CD4-positive, alpha-beta T cell treated with Interleukin-1 beta for 1 hour (primary cell): ENCODE results near the gene SERBP1.
"Not testable (repeated sequence)": the region's sequence is repeated elsewhere in the genome, so short reads cannot be mapped to it uniquely, and the experiment has no call there.

Experiments used
- DNase-seq, 2 donors: peaks; one replicate each; pipeline ENCODE4 v3.0.0-alpha.2; 2020 to 2022

Gene SERBP1

DNA sequence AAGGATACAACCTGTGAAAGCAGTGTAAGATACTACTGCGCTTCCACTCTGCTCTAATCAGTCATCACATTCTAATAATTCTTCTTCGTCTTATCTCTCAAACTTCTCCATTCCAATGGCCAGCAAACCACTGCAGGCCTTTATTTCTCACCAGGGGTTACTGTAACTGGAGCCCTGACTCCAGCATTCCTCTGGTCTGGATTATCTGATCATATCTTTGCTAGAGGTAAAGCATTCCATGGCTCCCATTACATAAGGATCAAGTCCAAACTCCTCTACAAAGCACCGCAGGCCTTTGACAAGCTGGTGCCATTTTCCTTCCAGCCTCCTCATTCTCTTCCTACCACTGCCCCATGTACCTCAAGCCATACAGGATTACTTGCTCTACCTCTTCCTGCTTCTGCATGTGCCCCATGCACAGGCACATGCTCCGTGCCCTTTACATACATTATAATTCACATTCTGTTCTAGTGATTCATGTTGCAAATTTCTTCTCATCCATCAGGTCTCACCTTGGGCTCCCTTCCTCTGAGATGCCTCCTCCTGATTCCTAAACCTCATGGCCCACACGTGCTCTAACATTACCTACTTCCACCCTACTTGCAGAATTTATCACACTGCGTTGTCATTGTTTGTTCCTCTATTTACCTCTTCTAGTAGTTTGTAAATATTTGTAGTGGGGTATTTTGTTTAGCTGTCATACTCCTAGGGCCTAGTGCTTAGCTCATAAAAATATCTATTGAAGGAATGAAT lies 9.3 kb upstream of the SERBP1 start:
- DNase-seq: no peak

DNA sequence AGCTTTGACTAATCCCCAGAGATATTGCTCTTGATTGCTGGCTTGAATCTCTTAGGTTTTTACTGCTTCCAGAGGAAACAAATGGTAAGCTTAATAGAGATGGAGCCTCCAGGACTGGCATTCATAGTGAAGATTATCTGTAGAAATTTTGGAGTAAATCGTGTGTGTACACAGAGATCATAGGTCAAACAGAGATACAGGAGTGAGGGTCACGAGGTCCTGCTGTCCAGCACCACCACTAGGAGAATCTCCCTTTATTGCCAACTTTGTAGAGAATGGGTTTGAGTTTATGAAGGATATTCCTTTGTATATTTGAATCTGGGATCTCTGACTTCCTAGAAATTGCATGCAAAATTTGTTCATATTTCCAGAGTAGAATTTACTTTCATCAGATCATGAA lies 7.8 kb upstream of the SERBP1 start:
- DNase-seq: no peak

DNA sequence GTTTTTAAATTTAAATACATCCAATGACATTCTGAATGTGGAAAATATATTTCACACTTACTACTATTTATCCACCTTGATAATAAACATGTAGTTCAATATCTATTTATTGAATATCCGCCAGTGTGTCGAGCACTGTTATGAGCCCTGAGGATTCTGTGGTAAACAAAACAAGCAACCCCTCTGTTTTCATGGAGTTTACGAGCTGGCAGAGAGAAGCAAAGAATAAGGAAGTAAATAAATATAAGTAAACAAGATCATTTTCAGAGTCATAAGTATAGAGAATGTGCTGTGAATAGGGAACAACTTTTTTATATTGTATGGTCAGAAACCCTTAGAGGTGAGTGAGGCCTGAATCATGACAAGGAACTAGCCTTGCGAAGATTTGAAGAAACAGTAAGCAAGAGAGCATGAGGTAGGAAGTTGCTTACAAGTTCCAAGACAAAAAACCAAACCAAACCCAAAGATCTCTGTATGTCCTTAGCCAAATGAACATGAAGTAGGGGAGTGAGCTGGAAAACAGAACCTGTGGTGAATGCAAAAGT lies 6.4 kb upstream of the SERBP1 start:
- no peak for DNase-seq

DNA sequence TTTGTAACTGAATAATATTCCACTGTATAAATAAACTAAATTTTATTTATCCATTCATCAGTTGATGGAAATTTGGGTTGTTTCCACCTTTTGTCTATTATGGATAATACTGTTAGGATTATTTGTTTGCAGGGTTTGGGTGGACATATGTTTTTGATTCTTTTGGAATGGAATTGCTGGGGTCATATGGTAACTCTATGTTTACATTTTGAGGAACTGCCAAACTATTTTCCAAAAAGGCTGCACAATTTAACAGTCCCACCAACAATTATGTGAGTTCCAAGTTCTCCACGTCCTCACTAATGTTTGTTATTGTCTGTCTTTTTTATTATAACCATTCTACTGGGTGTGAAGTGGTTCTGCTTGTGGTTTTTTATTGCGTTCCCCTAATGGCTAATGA lies 4.3 kb upstream of the SERBP1 start:
- DNase-seq: no peak

DNA sequence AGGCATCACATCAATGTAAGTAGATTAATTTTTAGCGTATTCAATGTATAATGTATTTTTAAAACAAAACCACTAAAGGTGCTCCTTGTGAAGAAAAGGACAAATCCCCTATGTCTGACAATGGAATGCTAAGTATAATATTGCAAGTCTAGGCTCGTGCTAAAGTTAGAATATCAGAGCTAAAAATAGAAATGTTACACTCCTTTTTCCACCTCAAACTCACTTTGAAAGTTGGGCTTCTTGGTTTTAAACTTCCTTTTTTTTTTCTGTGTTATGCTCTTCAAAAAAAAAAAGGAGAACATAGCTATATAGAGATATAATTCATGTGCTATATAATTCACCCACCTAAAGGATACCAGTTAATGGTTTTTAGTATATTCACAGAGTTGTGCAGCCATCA lies 3.6 kb upstream of the SERBP1 start:
- no peak for DNase-seq

DNA sequence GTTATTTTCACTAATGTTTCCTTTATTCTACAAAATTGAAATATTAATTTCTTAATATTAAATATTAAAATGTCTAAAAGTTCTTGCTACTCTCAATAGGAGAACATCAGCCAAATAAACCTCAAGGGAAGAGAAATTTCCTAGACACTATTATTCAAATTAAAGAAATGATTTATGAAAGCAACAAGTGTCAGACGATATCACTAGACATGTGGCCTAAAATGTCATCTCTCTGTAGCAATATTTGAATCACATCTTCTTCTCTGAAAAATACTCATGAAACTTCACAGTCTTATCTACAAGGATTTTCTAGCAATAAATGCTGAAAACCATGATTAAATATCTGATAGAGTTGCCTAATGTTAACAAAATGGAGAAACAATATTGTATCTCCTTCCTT lies 2.5 kb upstream of the SERBP1 start:
- DNase-seq: no peak

DNA sequence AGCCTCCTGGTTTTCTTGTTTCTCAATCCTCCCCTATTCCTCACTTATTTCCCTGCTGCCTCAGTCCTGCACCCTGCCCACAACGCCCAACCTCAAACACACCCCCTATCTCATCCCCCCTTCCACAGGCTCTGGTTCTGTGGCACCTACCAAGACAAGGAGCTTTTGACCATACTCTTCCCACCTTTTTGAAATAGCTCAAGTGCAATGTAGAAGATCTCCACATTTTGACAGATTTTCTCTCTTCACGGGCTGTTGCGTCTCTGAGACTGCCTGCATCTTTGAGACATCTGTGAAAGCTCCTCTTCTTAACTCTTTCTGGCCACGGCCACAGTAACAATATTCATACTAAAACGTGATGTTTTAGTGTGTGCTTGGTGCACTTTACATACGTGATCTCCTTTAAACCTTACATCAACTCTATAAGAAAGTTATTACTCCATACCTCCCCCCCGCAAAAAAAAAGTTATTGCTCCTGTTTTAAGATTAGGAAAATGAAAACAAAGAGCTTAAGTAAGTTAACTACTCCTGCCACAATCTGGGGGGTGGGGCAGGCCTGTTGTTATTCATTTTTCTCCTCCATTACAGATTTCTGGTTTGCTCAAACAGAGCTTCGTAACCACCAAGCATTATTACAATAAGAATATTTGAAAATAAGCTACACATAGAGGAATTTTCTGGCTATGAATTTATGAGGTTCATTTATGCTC lies 1.8 kb upstream of the SERBP1 start:
- no peak for DNase-seq

DNA sequence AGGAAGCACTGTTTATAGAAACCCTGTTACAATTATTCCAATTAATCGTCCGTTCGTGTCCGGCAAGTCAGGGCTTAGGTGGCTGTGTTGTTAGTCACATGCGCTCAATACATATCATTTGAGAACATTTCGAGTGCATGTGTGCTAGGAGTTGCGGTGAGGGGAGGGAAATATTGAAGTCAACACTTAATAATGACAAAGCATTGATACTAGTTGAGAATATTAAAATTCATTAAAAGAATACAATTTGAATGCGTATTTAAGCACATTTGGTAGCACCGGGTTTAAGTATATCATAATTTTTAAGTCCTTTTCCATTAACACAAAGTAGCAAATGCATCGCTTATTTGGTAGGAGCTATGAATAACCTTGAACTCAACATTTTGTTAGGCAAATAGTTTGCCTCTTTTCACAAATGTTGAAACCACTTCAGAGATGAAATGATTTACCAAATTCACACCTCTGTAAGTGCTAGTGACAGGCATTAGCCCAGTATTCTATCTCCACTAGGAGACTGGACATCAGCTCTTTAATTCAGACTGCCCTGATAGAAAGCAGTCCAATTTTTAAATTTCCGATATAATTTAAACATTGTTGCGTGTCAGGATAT lies 1.1 kb upstream of the SERBP1 start:
- no peak for DNase-seq

DNA sequence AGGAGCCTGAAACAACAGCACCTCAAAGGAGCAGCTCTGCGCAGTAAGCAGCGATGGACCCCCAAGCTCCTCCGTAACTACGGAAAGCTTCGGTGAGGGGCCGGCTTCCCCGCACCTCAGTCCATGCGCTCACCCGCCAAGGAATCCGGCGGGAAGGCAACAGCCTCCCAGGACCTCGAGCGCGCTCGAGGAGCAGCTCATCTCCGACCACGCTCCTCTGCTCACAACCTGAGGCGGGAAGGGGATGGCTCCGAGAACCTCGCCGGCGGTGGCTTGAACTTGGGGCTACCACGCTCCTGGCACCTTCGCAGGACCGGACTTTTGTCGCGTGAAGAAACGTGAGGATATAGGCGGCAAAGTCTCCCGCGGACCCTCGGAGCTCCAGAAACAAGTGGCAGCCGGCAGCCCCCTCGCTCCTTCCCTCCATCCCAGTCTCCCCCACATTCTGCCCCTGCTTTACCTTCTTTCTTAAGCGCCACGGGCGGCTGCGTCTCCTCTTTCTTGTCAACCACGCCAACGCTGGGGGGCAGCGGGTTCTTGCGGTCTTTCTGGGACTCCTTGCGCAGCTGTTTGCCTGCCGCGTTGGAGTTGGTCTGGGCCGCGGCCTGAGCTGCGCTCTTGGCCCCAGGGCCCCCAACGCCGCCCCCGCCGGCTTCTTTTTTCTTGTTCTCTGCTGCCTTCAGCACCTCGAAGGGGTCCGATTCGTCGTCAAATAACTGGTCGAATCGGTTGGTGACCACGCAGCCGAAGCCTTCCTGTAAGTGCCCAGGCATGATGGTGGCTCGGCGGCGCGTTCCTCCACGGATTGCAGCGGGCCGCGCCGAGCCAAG lies 459 bp downstream of the SERBP1 start:
- peak in 1 of 2 donors; percentile 22 for DNase-seq

DNA sequence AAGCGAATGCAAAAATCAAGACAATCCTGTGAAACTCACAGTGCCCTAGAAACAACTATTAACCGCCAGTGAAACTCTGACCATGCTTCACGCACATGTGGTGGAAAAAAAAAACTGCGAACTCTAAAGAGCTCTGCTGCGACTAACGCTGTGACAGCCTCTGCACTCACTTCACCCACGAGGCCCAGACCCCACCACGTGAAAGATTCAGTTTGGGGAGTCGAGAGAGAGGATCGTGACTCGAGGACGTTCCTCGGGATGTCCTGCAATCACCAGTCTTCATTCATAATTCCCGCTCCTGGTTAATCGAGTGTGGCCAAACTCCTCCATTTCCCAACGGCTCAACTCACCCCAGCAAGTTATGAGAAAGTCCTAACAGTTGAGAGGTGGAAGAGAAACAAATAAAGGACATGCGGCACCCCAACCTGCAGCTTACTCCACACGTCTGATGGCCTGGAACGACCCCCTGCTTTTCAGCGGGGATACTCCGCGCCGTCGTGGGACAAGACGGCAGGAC lies 1.1 kb downstream of the SERBP1 start:
- DNase-seq: peak; percentile 26 to 36

DNA sequence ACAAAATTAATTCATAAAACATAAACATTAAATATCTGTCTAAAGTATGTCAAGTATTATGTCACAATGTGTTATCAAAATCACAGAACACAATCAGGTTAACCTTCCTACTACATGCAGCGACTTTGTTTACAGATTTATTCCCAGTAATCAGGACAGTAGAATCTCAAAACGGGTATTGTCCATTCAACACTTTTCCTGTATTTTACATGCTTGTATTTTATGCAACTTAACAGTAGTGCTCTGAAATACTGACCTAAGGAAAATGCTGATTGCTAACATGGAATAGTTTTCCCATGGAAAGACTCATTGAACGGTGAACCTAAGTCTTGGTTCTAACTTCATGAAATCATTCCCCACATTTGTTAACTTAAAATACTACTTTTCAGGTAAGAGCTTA lies 2.3 kb downstream of the SERBP1 start:
- DNase-seq: no peak

DNA sequence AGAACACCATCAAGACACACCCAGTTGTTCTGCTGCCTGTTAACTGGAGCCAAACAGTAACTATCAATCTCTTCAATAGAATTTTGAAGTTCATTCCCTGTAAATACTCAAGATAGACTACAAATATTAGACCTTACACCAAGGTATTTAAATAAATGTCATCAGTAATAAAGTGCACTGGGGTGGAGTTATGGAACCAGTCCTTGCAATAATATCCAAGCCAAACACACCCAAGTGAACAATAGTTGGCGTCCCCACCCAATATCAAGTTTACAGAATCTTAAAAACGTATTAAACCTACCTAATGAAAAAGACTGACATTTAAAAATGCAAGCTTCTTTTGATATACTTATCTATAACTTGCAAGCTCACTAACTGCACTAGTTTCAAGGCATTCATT lies 2.7 kb downstream of the SERBP1 start:
- DNase-seq: no peak

DNA sequence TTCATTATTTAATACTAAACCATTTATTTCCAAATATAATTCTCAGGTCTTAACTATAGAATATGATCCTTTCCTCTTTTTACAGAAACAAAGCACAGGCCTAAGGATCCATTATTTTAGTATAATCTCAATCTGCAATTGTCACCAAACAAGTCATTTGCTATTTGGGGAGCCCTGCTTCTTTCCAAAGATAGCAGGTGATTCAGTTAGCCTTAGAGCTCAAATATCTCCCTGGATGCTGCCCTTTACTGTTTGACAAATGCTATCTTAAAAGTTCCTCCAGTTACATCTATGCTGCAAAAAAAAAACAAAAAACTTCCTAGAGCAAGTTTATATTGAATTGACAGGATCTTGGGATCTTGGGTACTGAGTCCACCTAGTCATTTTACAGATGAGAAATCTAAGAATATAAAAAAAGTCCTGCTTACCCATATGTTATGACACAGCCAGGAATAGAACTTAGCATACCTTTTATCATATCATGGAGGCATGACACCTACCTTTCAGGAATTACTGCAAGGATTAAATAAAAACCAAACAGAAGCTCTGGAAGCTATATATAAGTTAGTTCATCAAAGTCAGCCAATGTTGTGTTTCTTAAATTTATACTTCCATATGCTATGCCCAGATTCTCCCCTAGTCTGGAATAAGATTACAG lies 9.2 kb downstream of the SERBP1 start:
- DNase-seq: no peak

DNA sequence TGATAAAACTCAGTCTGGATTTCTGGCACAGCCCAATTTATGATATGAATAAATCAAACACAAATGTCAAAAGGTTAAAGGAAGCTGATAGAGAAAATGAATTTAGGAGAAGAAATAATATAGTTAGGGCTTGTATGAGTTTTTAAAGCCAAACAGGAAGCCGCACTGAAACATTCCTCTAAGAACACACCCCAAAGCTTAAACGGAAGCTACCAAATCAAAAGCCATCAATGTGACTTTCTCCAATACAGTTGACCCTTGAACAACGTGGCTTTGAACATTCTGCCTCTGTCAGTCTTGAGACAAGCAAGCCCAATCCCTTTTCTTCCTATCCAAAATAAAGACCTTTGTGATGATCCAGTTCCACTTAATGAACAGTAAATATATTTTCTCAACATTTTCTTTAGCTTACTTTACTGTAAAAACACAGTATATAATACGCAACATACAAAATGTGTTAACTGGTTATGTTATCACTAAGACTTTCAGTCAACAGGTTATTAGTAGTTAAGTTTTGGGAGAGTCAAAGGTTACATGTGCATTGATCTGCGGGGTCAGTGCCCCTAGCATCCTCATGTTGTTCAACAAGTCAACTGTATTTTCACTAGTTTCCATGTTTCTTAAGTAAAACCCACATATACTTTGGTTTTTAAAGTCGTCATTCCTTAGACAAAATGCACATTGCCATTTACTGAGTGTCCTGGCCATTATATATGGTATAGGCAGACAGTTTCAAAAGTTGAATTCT lies 11.2 kb downstream of the SERBP1 start:
- no peak for DNase-seq

DNA sequence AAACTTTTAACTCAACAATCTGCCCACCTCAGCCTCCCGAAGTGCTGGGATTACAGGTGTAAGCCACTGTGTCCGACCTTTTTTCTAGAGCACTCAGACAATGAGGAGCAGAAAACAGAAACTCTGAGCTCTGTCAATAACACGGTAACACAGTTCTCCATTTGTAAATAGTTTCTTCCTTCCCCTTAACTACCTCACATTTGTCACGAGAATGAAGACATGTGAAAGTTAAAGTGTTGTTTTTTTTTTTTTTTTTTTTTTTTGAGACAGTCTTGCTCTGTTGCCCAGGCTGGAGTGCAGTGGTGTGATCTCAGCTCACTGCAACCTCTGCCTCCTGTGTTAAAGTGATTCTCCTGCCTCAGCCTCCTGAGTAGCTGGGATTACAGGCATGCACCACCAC lies 12.5 kb downstream of the SERBP1 start:
- not testable (repeated sequence) for DNase-seq

DNA sequence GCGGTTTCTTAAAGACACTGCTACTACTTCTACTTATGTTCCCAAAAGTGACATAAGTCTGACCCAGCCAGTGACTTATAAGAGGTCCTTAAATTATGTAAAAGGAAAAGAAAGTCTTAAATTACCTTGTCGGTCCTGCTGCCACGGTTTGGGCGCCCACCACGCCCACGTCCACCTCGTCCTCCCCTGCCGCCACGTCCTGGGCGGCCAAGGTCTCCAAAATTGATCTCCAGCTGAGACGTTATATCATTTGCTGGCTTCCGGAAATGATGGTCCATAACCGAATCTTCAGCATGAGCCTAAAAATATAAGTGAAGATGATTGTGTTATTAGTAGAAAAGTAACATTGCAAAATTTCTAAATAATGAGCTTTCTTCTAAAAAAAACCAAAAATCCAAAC lies 15.2 kb downstream of the SERBP1 start:
- no peak for DNase-seq

DNA sequence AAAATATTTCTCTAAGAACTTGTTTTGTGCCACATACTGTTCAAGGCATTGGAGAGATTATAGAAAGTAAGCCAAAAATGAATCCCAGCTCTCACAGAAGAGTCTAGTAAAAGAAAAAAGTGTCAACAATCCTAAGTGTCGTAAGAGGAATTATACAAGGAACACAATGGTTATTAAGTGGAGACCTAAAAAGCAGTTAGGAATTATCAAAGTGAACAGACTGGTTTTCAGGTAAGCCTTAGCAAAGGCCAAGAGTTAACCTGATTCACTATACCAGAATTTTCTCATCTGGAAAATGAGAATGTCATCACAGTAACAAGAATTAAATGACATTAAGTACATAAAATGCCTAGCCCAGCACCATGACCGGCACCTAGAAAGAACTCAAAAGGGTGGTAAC lies 15.6 kb downstream of the SERBP1 start:
- no peak for DNase-seq

DNA sequence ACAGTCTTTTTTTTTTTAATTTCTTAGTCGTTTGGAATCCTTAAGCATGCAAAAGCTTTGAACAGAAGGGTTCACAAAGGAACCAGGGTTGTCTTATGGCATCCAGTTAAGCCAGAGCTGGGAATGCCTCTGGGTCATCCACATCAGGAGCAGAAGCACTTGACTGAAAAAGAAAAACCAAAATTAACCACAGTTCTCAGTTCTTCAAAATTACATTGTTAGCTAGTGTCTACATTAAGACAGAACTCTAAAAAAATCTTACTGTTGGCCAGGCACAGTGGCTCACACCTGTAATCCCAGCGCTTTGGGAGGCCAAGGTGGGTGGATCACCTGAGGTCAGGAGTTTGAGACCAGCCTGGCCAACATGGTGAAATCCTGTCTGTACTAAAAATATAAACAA lies 17.1 kb downstream of the SERBP1 start:
- DNase-seq: not testable (repeated sequence)

DNA sequence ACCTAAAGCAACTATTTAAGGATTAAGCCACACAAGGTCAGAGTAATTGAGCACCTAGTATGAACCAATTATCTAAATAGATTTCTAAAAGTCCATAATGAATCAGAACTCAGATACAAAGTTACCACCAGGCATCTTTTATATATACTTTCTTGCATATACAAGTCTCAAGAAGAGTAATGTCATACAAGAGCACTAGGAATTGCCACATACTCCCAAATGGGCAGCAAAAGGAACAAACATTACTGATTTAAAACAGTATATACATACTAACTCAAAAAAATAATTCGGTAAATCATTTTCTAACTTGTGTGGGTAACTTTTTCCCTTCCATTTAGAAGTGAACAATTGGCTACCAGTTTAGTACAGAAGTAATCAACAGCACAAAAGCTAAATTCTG lies 22.1 kb downstream of the SERBP1 start:
- DNase-seq: no peak

DNA sequence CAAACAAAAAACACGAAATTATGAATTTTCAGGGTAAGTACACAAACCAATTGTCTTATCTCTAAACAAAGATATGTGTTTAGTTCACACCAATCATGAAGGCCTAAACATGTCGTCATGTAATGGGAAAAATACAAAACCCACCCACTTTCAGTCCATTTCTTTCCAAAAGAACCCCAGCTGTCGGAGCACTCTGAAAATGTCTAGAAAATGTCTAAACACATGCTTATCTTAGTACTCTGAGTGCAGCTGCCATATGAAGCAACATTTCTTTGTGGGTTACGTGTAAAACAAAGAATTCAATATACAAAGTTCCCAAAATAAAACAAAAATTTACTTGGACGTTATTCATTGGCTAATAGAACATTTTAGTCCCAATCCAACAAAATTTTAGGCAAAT lies 22.7 kb downstream of the SERBP1 start:
- DNase-seq: no peak

DNA sequence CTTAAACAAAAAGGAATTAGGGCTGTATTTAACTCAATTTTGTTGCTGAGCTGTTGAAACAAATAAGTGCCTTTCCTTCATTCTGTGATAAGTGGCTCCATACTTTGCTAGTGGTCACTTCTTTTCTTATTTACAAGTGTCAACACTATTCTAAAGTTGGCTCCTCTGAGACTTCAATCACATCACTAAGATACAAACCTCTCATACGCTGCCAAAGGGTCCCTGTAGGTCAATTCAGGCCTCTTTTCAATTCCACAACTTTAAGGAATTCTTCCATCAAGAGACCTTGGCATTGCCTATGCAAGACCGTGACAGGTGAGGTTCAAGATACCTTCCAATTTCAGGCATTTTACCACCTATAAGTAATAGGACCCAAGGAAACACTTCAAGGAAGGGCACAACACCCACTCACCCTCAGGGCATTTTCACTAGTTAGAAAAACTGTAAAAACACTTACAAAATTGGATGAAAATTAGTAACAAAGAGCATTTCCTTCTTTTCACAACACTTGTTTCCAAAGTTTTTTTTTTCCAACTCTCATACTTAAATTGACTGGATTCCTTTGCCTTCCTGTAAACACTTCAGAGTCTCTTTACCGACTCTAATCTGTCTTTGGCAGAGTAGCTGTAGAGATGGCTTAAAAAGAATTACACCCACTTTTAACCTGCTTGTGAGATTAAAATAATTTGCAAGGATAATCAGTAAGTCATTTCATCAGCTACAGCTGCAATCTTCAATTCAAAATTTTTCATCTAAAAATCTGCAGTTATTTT lies 24.5 kb downstream of the SERBP1 start:
- DNase-seq: no peak
